Pancreas (tissue), 10 donors: ENCODE data around the gene CCDC106. TPM values are rescaled to one million over a fixed set of nuclear protein-coding genes. Genes with fewer than 3 reads are reported as not detected.

Experiments used
- ATAC-seq, 4 donors: fragments of 200-7000 bp; cut with Tn5 transposase; one replicate each; pipeline versions ENCODE4 v1.8.0 to v1.9.1; 2020; ENCODE audit warnings: mild to moderate bottlenecking in 4 of 4, moderate library complexity in 4 of 4
- DNase-seq, 6 donors: peaks; one replicate each; pipeline ENCODE4 v3.0.0-alpha.2; 2020
- FAIRE-seq: peaks from 2 replicates; lab custom pipeline; 2012; peaks lifted over from hg19 to GRCh38; lab: Jason Lieb, UNC
- H3K27ac ChIP-seq, 4 donors: fragments of 200-600 bp; sonication (generic); 1 replicate in 3 of 4; 2 replicates in 1 of 4; pipeline versions ENCODE4 v1.5.0 to v1.8.0; 2020
- H3K27me3 ChIP-seq, 4 donors: fragments of 200-600 bp; one replicate each; pipeline ENCODE4 v1.8.0; 2021
- H3K36me3 ChIP-seq, 3 donors: fragments of 200-600 bp; sonication (generic) in 1 of 3; one replicate each; pipeline versions ENCODE4 v1.5.0 to v1.8.0; 2020 to 2021
- H3K4me1 ChIP-seq, 3 donors: fragments of 200-600 bp; one replicate each; pipeline ENCODE4 v1.8.0; 2021
- H3K4me3 ChIP-seq, 4 donors: fragments of 200-600 bp; sonication (generic) in 2 of 4; one replicate each; pipeline versions ENCODE4 v1.5.0 to v1.8.0; 2020 to 2021
- H3K9me3 ChIP-seq, 4 donors: fragments of 200-600 bp; one replicate each; pipeline ENCODE4 v1.8.0; 2021
- CTCF ChIP-seq, 4 donors: fragments of 200-600 bp; sonication (generic) in 3 of 4; IDR thresholded peaks; one replicate each; pipeline versions ENCODE4 v1.5.0 to v1.8.0; 2021; ENCODE audit warnings: antibody characterized with exemption in 4 of 4
- WGBS, 2 donors: extraction: QIAGEN DNeasy Blood & Tissue Kit; methylation state at CpG; one replicate each; pipeline ENCODE4 v1.1.7; 2013; 5-methylcytosine and 5-hydroxymethylcytosine counted together
- intact Hi-C, 3 donors: fragments of 100-400 bp; cut with DNase I; formaldehyde crosslinking; loops; one replicate each; pipeline versions ENCODE4 v1.11.1 to v1.14.2; 2022
- polyA plus RNA-seq, 2 donors: library from polyadenylated mRNA; stranded (reverse); fragments of 200-250 nt; gene quantifications; one replicate each; pipeline ENCODE4 v1.2.3, GENCODE V29; 2013
- total RNA-seq, 6 donors: library from RNA; stranded (reverse); fragmentation: NEBNext Ultra II Directional in 4 of 6; extraction: Animal tissue kit (Norgen Biotek cat#: 25700) in 4 of 6; gene quantifications; one replicate each; pipeline versions ENCODE4 v1.2.1 to v1.2.4, GENCODE V29; 2021 to 2023
- donor health status: healthy with polysubstance abuse.
- donor health status: DM: no; HTN: no; CAD: no; lungs with moderate emphysema.
- donor health status: DM: no; HTN: no; CAD: no.
- donor health status: control.
- donor health status: control.
- donor health status: Bipolar disorder and iron deficiency.
- donor health status: DM: yes; HTN: yes; CAD: no.
- donor health status: DM: no; HTN: no; CAD: no.
- donor health status: DM: no; HTN: no; CAD: no.
- donor health status: DM: yes; HTN: yes; CAD: no.

CCDC106 gene
- total and polyA plus RNA-seq, 8 donors = 3.2 to 22.8 (median 5.4) TPM

DNA sequence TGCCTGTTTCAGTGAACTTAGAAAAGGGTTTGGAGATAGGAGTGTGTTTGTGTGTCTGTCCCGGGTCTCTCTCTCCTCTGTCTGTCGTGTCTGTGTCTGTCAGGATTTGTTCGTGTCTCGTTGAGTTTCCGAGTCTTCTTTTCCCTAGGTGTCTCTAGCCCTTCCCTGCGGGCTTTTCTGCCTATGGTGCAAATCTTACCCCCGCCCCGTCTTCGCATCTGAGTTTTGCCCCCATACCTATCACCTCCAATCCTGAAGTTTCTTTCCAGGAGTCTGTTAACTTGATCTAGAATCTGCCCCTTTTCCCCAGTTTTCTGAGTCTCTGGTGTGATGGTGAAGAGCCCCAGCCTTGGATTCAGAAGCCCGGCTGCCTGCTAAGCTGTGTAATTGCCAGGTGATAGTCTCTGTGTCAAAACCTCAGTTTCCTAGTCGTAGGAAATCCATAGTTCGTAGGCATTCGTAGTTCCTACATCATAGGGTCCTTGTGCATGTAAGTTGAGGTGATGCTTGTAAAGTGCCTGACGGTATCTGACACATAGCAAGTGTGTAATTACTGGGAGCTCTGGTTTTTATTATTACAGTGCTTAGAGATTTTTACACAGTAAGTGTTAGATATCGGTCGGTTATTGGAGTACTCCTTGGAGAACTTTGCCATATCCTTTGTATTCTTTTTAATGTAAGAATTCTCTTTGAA, 27.8 kb downstream of the CCDC106 start:
- no peaks in the 10 kb centered on the region for H3K9me3 ChIP-seq
- no peak for TF ChIP-seq CTCF (IDR thresholded peaks at IDR 0.05)
- intact Hi-C loops = no loop called here
- WGBS, 2 donors = 3 to 5% methylated on average over 16 of the region's 16 CpGs
- H3K27me3 ChIP-seq = no peaks in the 10 kb centered on the region
- DNase-seq = no peak
- ATAC-seq = no peak
- H3K4me3 ChIP-seq = peak overlapping the region; percentile 74 to 98 (median 84)
- H3K27ac ChIP-seq = peak overlapping the region; percentile 67 to 88 (median 84)
- no peak for FAIRE-seq
- H3K4me1 ChIP-seq = peaks cover 24 to 41% (median 25%) of the 10 kb centered on the region in 3 donors
- peaks cover 0 to 12% (median 9%) of the 10 kb centered on the region in 3 donors for H3K36me3 ChIP-seq

GRCh38 chr19:55676383-55676782, 28.4 kb downstream of the CCDC106 start:
- H3K27ac ChIP-seq = peak overlapping the region in 2 of 4 donors; percentile 83 to 88
- FAIRE-seq = no peak
- peak in 4 of 6 donors; percentile 64 to 78 (median 70) for DNase-seq

DNA sequence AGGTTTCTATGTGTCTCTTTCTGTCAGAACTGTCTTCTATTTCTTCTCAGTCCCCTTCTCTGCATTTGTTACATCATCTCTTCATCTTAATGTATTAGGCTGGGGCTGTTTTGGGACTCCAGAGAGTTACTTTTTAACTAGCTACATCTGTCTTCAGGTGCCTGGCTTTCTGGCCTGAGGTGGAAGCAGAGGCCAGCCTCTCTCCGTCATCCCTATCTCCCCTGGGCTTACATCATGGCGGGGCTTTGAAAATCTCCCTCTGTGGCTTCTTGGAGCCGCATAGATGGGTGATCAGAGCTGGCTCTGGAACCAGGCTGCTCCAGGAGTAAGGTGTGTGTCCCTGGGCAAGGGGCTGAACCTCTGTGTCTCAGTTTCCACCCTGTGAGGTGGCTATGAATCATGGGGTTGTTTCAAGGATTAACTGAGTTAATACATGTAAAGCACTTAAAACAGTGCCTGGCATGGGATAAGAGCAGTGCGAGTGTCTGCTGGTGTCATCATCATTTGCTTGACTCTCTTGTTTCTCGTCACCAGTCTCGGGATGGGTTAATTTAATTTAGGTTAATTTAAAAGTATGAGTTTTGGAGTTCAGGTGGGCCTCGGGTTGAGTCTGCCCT, 29.0 kb downstream of the CCDC106 start:
- Histone ChIP-seq H3K27me3 (no peaks in the 10 kb centered on the region), H3K36me3 (peaks cover 0 to 11% (median 9%) of the 10 kb centered on the region in 3 donors), H3K9me3 (no peaks in the 10 kb centered on the region), H3K4me3 (peak overlapping the region in 3 of 4 donors; percentile 75 to 98 (median 92)), H3K27ac (peak overlapping the region; percentile 1 to 88 (median 42)), H3K4me1 (peaks cover 24 to 41% (median 31%) of the 10 kb centered on the region in 3 donors)
- intact Hi-C loops = no loop called here
- no peak for TF ChIP-seq CTCF (IDR thresholded peaks at IDR 0.05)
- DNase-seq = no peak
- FAIRE-seq = no peak
- no peak for ATAC-seq
- 29 to 36% methylated on average over 7 of the region's 7 CpGs for WGBS, 2 donors

More at GRCh38 chr19:55676383-55676782, 28.4 kb downstream of the CCDC106 start:
- intact Hi-C loops = no loop called here
- H3K9me3 ChIP-seq = no peaks in the 10 kb centered on the region
- peak overlapping the region in 3 of 4 donors; percentile 75 to 98 (median 92) for H3K4me3 ChIP-seq
- no peak for TF ChIP-seq CTCF (IDR thresholded peaks at IDR 0.05)
- H3K27me3 ChIP-seq = no peaks in the 10 kb centered on the region
- 18 to 20% methylated on average over 5 of the region's 5 CpGs for WGBS, 2 donors
- H3K4me1 ChIP-seq = peaks cover 24 to 41% (median 30%) of the 10 kb centered on the region in 3 donors
- peaks cover 0 to 11% (median 9%) of the 10 kb centered on the region in 3 donors for H3K36me3 ChIP-seq
- peak; percentile 26 to 63 (median 46) for ATAC-seq

DNA sequence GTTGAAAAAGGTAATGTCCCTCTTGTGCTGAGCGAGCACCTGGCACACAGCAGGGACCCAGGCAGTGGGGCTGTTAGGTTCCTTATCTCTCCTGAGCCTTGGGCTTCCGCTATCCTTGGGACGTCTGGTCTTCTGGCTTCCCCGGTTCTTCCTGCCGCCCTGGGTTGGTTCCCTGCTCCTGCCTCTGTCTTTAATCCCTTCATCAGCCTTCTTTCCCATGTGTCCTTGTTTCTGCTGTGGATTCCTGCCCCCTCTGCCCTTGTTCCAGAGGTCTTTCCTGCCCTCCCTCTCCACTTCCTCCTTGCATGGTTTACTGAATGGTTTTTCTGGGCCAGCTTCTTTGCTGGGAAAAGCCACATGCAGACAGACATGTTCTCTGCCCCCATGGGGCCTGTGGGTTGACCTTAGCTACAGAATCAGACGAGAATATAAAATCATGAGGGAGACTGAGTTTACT, 29.6 kb downstream of the CCDC106 start:
- peak overlapping the region in 3 of 4 donors; percentile 2 to 88 (median 83) for H3K27ac ChIP-seq
- H3K36me3 ChIP-seq = peaks cover 0 to 11% (median 9%) of the 10 kb centered on the region in 3 donors
- TF ChIP-seq CTCF (IDR thresholded peaks at IDR 0.05) = no peak
- ATAC-seq = peak; percentile 31 to 62 (median 47)
- WGBS, 2 donors = 15 to 26% methylated on average over 6 of the region's 6 CpGs
- no peak for FAIRE-seq
- H3K4me1 ChIP-seq = peaks cover 24 to 43% (median 36%) of the 10 kb centered on the region in 3 donors
- intact Hi-C loops = no loop called here
- peak in 4 of 6 donors; percentile 47 to 67 (median 57) for DNase-seq
- H3K9me3 ChIP-seq = no peaks in the 10 kb centered on the region
- no peaks in the 10 kb centered on the region for H3K27me3 ChIP-seq
- H3K4me3 ChIP-seq = peak overlapping the region in 2 of 4 donors; percentile 75 to 98
